T-helper 2 cell treated with Interferon-gamma antibody and Interleukin-4, amounts not matched to agents 100 ng/mL and 5 ng/mL, for 36 hours (primary cell): ENCODE results near the gene SLC22A25. TPM values are rescaled to one million over a fixed set of nuclear protein-coding genes. Genes with fewer than 3 reads are reported as not detected.
"Not testable (repeated sequence)": the region's sequence is repeated elsewhere in the genome, so short reads cannot be mapped to it uniquely, and the experiment has no call there.

ENCODE experiments used
- intact Hi-C: fragments of 100-400 bp; cut with micrococcal nuclease; formaldehyde crosslinking; loops from one replicate; pipeline ENCODE4 v1.15.1; 2023
- total RNA-seq: library from RNA; stranded (reverse); gene quantifications from 2 replicates; pipeline ENCODE4 v1.2.3, GENCODE V29; 2022

Gene SLC22A25
- not detected in 2 replicates for total RNA-seq

DNA sequence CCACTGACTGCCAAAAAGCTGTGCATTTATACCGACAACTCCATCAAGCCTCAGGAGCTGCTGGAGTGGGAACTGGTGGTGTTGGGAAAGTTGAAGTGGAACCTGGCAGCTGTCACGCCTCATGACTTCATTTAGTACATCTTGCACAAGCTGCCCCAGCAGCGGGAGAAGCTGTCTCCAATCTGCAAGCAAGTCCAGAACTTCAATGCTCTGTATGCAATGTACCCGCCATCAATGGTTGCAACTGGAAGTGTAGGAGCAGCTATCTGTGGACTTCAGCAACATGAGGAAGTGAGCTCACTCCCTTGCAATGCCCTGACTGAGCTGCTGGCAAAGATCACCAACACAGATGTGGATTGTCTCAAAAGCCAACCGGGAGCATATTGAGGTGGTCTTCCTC, at the start of gene SLC22A25:
TSS of gene SLC22A25 (minus strand) at position 67 of the 400 bp plus-strand sequence. CDS start 13,947 bp downstream, outside the sequence.
- intact Hi-C loops = no loop called here

DNA sequence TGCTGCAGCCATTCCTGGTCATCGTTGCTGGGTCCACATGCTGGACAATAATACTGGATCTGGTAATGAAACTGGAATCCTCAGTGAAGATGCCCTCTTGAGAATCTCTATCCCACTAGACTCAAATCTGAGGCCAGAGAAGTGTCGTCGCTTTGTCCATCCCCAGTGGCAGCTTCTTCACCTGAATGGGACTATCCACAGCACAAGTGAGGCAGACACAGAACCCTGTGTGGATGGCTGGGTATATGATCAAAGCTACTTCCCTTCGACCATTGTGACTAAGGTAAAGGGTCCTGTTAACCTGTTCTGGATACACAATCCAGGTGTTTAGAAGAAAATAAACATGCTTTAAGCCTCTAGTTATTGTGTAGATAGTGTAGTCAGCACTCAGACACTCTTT, 46.9 kb upstream of the SLC22A25 start:
- intact Hi-C loops = no loop called here

DNA sequence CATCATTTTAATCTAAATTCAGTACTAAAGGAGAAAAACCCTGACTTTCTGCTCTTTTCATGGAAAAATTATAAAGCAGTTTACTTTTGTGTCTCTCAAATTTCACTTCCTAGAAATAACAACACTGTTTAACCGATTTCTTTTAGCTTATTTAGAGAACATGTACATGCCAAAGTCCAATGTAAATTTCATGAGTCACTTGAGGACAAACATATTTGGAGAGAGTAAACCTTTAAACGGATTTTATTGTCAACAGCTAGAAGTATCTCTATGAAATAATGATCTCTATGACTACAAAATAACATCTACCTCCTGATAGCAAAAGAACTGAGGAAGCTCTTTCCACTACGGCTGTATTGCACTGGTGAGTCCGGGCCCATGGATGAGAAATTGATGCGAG, 46.3 kb upstream of the SLC22A25 start:
- intact Hi-C loops = no loop called here

DNA sequence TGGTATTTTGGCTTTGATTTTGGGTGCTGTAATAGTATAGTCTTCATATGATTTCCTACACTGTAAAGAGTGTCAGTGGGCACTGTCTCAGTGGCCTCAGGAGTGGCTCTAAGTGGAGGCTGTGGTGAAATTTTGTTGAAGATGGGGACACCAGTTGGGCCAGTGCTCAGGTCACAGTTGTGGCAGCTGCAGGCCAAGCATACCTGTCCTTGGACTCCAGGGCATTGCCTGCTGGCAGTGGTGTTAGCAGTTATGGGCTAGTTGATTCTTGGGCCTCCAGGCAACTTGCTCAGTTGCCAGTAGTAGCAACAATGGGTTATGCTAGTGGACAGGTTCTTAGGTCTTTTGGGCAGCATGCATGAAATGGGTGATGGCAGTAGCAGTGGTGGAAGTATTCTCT, 39.2 kb upstream of the SLC22A25 start:
- intact Hi-C loops = no loop called here

DNA sequence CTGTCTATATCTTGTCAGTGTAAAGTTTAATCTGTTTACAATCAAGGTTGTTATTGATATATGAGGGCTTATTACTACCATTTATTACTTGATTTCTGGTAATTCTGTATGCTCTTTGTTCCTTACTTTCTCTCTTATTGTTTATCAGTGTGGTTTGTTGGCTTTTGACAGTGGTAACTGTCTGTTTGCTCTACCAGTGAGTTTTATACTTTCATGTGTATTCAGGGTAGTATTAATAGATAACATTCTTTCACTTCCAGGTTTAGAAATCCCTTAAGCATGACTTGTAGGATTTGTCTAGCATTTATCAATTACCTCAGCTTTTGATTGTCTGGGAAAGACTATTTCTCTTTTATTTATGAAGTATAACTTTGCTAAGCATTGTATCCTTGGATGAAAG, 37.5 kb upstream of the SLC22A25 start:
- intact Hi-C loops = no loop called here

DNA sequence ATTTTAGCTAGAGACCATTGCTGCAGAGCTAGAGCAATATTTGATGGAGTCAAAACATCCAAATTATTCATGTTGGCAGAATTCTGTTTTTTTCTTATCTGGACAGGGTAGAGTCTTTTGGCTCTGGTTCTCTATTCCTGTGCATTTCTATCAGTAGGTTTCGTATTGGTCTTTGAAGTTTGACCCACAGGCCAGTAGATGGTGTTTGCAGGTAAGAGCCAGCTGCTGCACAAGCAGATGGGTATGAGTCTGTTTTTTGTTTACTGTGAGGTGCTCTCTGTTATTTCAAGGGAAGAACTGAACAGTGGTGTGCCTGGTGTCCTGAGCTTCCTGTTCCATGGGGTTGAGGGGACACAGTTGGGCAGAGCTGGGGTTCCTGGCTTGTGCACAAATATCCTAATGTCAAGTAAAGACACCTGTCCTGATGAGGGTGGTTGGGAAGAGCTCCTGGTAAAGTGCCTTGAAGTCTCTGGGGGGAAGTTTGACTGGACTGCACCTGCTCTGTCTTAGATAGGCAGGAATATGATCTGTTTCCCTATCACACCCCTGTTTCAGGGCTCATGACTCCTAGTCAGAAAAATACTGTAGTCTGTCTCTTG, 34.0 kb upstream of the SLC22A25 start:
- intact Hi-C loops = no loop called here

DNA sequence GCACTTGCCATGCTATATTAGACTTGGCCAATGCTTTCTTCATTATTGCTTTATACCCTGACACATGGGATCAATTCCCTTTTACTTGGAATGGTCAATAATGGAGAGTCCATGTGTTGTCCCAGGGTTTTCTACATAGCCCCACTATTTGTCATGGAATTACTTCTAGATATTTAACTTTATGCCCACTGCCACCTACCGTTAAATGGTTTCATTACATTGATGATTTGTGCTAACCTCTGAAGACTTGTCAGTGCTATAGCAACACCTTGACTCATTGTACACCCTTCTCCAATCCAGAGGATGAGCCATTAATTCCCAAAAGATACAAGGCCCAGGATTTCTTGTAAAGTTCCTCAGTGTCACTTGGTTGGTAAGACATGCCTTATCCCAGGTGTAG, 31.4 kb upstream of the SLC22A25 start:
- intact Hi-C loops = no loop called here

DNA sequence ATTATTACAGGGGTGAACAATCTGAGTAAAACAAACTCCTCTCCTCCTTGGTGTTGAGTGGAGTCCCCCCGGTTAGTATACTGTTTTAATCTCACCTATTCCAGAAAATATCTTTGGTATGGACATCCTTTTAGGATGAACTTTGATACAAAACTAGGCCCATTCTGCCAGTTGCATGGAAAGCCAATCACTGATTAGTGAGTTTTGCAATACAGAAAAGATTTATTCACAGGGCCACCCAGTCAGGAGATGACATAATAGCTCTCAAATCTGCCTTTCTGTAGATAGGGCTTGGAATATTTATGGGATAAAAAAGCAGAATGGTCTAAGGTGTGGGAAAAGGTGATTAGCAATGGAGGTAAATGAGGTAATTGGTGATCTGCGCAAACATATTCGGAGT, 30.3 kb upstream of the SLC22A25 start:
- intact Hi-C loops = no loop called here

DNA sequence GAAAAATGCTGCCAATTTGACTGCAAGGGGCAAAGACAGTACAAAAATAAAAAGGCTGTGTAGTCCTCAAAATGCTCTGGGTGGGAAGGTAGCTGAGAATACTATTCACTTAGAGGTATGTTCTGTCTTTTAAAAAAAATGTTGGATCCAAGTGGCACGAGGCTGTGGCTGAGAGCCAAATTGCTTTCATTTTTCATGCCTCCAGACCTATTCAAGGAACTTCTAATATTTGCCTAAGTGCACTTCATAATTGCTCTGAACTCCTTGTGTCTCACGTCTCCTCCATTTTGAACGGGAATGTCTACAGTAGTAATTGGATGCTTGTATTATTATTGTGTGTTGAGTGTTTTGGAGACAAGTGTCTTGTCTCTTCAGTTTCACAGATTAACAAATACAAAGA, 19.1 kb upstream of the SLC22A25 start:
- intact Hi-C loops = no loop called here

DNA sequence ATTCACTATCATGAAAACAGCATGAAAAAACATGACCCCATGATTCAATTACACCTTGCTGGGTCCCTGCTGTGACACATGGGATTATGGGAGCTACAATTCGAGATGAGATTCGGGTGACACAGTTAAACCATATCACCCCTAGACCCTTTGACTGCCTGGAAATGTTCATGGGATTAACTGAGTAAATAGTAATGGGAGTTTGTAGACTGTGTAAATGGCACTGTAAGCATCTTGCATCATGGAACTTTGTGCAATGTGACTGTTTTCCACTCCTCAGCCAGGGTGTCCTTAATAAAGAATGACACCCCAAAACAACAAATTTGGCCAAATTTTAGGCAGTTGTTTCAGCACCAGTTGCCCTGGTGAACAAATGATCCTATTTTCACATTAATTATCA, 7.9 kb upstream of the SLC22A25 start:
- intact Hi-C loops = no loop called here

DNA sequence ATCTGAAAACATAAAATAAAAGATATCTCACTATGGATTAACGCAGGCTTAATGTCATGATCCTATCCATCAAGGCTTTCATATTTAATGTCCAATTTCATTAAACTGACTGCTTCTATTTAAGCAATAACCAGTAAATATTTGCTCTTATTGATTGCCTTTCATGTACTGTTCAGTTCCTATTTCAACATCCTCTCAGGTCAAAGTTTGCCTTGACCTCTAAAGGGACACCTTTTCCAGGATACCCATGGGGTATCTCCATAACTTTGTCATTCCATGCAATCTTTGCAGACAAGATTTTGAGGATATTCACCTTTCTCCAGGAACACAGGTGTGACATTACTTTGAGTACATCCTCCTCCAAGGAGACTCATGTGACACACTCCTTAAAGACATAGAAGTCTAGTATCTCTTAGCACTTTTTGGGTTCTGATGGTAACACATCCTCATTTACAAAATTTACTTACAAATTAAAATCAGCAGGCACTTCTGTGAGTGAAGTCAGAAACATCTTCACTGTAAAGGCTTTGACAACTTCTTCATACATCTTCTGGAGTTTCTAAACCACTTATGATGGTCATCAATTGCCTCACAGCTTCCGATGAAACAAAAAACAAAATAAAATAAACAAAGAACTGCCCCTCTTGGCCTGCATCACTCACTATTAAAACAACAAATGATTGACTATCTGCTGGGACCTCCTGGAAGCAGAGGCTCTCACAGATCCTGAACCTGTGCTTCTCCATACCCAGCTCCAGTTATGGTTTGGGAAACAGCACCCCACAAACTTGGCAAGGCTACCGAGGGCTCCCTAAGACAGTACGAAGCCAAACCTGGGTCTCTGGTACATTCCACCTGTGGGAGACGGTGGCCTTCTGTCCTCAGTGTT, 7.0 kb upstream of the SLC22A25 start:
- intact Hi-C loops = no loop called here

DNA sequence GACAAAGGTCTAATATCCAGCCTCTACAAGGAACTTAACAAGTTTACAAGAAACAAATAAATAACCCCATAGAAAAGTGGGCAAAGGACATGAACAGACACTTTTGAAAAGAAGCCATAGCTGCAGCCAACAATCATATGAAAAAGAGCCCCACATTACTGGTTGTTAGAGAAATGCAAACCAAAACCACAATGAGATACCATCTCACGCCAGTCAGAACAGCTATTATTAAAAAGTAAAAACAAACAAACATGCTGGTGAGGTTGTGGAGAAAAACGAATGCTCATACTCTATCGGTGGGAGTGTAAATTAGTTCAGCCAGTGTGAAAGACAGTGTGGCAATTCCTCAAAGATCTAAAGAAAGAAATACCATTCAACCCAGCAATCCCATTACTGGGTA, 5.6 kb upstream of the SLC22A25 start:
- intact Hi-C loops = no loop called here

DNA sequence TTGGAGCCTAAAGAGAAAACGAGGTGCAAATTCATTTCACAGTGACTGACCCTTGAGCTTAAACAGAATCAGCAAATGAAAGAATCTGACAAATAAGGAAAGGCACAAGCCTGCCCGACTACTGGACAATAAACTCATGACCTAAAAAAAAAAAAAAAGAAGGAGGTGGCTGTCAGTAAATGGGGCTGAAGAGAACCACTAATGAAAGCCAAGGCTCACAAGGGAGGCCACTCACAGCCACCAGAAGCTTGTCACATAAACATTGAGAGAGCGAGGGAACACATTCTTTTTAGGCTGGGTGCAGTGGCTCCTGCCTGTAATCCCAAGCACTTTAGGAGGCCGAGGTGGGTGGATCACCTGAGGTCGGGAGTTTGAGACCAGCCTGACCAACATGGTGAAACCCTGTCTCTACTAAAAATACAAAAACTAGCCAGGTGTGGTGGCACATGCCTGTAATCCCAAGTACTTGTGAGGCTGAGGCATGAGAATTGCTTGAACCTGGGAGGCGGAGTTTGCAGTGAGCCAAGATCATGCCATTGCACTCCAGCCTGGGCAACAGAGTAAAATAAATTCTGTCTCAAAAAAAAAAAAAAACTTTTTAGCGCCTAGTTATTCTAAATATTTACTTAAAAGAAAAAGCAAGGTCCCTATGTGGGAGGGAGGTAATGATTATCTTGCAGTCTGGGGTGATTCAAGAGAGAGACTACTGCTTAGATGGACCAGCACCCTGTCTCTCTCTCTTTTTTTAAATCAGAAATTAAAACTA, 4.0 kb upstream of the SLC22A25 start:
- intact Hi-C loops = not testable (repeated sequence)

DNA sequence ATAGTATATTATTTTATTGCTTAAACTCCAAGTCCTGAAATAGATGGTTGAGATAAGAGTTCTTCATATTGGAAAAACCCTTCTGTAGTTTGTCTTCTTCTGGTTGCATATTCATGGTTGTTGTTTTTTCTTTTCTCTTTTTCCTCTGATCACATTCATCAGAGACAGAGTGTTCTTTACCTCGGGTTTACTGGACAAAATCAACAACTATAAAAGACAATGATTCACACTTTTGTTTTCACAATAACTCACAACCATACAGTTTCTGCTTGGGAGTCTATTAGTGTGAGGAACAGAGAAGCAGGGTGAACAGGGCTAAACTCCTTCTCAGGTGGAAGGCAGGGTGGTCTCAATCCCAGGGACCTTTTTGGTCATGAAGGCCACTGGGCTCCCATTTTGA, 2.6 kb upstream of the SLC22A25 start:
- intact Hi-C loops = no loop called here

DNA sequence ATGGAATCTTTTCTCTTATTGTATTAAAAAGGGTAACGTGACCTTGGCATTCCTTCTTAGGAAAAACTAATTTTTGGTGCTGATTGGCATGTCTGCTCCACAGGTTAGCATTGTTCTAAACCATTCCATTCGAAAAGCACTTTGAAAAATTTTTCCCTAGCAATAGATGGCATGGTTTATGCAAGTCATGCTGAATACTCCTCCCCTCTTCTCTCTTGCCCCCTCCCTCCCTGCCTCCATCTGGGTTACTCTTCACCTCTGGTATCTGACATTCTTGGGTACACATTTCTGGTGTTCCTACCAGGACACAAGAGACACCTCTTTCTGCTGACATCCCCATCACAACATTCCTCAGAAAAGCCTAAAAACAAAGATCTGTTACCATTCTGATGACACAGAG, 1.5 kb upstream of the SLC22A25 start:
- intact Hi-C loops = no loop called here

DNA sequence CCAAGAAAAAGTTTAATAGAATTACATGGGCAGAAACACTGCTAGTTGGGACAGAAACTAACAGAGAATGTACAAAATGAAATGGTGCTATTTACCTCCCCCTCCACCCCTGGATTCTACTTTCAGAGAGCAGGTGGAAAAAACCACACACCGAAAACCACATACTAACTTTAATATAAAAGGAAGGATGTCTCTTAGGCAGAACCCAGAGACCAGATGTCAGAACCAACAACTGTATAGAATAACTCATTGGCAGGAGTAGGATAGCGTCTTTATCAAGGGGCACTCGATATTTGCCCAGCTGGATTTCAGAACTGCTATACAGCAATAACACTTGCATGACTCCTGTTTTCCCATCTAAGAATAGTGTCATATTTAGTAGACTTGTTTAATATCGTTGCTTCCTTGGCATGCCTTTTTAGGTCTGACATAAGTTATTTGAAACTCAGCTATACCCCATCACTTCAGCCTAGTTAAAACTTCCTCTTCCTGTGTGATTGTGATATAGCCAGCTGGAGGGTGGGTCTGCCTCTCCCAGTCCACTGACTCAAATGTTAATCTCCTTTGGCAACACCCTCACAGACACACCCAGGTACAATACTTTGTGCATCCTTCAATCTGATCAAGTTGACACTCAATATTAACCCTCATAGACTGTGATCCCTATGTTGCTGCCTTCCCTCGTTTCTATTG, 1.2 kb downstream of the SLC22A25 start:
- intact Hi-C loops = no loop called here

DNA sequence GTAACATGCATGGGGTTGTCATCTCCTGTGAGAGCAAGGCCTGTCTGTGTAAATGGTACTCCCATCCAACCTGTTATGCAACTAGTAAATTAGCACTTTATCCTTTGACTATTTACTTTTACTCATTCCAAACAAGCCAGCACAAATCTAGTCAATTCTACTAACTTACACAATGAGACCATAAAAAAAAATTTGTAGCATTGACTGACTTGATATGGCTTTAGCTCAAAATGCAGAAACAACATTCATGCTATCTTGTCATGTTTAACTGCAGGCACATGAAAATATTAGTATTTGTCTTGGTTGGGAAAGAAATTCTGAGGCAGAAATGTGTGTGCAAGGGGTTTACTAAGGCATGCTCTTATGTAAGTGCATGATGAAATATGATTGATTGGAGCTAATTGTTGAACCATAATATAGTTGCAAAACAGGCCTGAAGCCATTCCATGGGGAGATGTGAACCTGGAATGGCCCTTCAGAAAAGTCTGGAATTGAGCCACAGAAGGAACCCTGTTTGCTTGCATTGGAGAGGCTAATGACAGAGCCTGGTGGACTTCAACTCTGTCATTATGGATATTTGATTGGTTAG, 2.5 kb downstream of the SLC22A25 start:
- intact Hi-C loops = no loop called here

DNA sequence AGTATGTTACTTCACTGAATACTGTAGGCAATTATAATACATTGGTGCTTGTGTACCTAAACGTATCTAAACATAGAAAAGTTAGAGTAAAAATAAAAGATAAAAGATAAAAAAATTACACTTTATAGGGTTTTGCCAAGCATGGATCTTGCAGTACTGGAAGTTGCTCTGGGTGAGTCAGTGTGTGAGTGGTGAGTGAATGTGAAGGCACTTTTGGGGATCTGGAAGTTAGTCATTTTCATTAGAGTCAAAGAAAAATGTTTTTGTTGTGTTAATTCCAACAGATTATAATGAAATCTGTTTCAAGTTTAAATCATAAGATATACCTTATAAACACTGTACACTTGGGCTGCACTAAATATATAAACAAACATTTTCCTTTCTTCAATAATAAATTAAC, 3.3 kb downstream of the SLC22A25 start:
- intact Hi-C loops = no loop called here

DNA sequence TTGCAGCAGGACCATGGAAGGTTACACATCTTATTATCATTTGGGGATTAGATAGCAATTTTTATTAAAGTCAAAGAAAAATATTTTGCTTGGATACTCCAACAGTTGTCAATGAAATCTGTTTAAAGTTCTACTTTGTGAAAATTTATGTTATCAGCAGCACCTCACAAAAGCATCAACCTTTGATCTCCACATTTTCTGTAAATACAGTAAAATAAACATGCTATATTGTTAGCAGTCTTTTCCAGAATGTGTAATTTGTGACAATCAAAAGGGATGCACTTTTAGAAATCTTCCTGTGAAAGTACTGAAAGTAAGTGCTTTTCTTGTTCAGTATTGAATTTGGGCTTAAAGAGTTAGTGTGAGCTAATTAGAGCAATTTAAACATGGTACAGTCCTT, 4.1 kb downstream of the SLC22A25 start:
- intact Hi-C loops = no loop called here

DNA sequence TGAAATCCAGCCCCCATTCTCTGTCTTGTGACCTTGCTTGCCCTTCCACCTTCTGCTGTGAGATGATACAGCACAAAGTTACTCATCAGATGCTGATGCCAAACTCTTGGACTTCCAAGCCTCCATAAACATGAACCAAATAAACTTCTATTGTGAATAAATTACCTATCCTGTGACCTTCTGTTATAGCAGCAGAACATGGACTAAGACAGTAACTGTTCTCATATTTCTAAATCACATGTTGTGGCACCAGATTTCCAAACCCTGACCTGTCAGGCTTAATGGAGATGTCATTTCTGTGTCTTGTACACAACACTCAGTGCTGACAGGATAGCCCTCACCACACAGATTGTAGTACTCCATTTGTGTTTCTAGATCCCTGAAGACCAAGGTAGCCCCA, 6.0 kb downstream of the SLC22A25 start:
- intact Hi-C loops = no loop called here
